AG04449 (cell line): ENCODE data around the gene METRN.

Source experiments
- CTCF ChIA-PET: fragments of 350-600 bp; formaldehyde crosslinking; extraction: SDS; loops from one replicate; lab custom pipeline; 2021; ENCODE audit warnings: antibody characterized with exemption; lab: Yijun Ruan, JAX
- POLR2A ChIA-PET: fragments of 400-600, 350-600 bp; formaldehyde crosslinking; extraction: SDS; loops from one replicate; lab custom pipeline; 2020; ENCODE audit warnings: antibody characterized with exemption, inconsistent platforms; lab: Yijun Ruan, JAX
- DNase-seq: peaks from one replicate; pipeline ENCODE4 v3.0.0-alpha.2; 2010; ENCODE audit warnings: low read depth, low spot score
- H3K4me3 ChIP-seq: 2 replicates; pipeline ENCODE4 v1.5.1; 2011; ENCODE audit warnings: low read depth, mild to moderate bottlenecking, control low read depth, low read length
- CTCF ChIP-seq: IDR thresholded peaks from one replicate; pipeline ENCODE4 v1.5.1; 2011; ENCODE audit warnings: mild to moderate bottlenecking, moderate library complexity, low read length, control low read depth, inconsistent platforms; ENCODE audit not compliant: insufficient read depth; ENCODE audit errors: missing control alignments

The METRN gene

GRCh38 chr16:765488-765865, 50.6 kb downstream of the METRN start:
- ChIA-PET POLR2A (no interaction called here), CTCF (no interaction called here)
- H3K4me3 ChIP-seq = no peak overlapping the region
- no peak for TF ChIP-seq CTCF
- DNase-seq = no peak

- no peak overlapping the region for H3K4me3 ChIP-seq
- DNase-seq = no peak
- CTCF ChIA-PET = no interaction called here
- POLR2A ChIA-PET = no interaction called here
- TF ChIP-seq CTCF = no peak
Measured at GRCh38 chr16:766008-766819, 51.3 kb downstream of the METRN start.

DNA sequence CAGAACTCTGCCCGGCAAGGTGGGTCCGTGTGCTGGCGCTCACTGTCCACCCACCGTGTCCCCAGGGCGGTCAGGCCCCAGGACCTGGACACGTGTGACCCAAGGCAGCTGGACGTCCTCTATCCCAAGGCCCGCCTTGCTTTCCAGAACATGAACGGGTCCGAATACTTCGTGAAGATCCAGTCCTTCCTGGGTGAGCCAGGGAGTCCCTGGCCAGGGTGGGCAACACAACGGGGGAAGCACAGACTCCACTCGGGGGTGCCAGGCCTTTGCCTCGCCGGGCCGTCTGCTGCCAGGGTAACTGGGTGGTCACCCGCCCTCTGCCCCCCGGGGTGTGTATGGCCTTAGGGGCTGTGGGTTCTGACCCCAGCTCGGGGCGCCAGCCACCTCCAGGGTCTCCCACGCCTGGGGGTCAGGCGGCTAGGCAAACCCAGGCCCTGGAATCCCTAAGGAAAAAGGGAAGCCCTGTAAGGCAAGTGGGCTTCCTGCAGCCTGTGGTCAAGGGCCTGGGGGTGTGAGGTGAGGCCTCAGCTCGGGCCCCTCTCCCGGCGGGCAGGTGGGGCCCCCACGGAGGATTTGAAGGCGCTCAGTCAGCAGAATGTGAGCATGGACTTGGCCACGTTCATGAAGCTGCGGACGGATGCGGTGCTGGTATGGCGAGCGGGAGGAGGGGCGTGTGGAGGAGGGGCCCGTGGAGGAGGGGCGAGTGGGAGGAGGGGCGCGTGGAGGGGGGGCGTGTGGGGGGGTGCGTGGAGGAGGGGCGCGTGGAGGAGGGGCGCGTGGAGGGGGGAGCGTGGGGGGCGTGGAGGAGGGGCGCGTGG, 52.1 kb downstream of the METRN start:
- no peak for DNase-seq
- ChIA-PET CTCF (no interaction called here), POLR2A (no interaction called here)
- no peak for TF ChIP-seq CTCF
- H3K4me3 ChIP-seq = no peak overlapping the region

DNA sequence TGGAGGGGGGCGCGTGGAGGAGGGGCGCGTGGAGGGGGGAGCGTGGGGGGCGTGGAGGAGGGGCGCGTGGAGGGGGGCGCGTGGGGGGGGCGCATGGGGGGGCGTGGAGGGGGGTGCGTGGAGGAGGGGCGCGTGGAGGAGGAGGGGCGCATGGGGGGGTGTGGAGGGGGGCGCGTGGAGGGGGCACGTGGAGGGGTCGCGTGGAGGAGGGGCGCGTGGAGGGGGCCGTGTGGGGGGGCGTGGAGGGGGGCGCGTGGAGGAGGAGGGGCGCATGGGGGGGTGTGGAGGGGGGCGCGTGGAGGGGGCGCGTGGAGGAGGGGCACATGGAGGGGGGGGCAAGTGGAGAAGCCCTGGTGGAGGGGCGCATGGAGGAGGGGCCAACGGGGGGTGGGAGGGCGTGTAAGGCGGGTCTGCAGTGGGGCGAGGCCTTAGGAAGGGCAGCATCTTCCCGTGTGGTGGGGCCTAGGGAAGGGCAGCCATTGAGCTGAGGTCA, 52.9 kb downstream of the METRN start:
- TF ChIP-seq CTCF = no peak
- POLR2A ChIA-PET = no interaction called here
- H3K4me3 ChIP-seq = no peak overlapping the region
- CTCF ChIA-PET = no interaction called here
- DNase-seq = no peak

DNA sequence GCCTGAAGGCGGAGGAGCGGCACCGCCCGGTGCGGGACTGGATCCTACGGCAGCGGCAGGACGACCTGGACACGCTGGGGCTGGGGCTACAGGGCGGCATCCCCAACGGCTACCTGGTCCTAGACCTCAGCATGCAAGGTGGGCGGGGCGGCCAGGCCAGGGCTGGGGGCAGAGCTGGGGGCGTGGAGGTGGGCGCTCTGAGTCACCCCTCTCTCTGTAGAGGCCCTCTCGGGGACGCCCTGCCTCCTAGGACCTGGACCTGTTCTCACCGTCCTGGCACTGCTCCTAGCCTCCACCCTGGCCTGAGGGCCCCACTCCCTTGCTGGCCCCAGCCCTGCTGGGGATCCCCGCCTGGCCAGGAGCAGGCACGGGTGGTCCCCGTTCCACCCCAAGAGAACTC, 53.5 kb downstream of the METRN start:
- DNase-seq = no peak
- CTCF ChIA-PET = no interaction called here
- no peak overlapping the region for H3K4me3 ChIP-seq
- POLR2A ChIA-PET = no interaction called here
- TF ChIP-seq CTCF = no peak
